GM21526 (cell line): ENCODE data around the gene EGR4.

Experiments
- ATAC-seq: cut with Tn5 transposase; IDR thresholded peaks from one replicate; pipeline ENCODE4 v1.9.1; 2021; ENCODE audit warnings: moderate library complexity; ENCODE audit not compliant: unreplicated experiment, low FRiP score

The EGR4 gene

GRCh38 chr2:73253400-73253799 lies 39.9 kb downstream of the EGR4 start:
- ATAC-seq, result no peak

- no peak for ATAC-seq
These were observed 40.9 kb downstream of the EGR4 start for GRCh38 chr2:73252238-73253027.

- ATAC-seq, result no peak
These were observed 42.2 kb downstream of the EGR4 start for GRCh38 chr2:73250872-73251846.

- no peak for ATAC-seq
These were observed 43.7 kb downstream of the EGR4 start for GRCh38 chr2:73249636-73250035.

GRCh38 chr2:73246850-73247249 lies 46.5 kb downstream of the EGR4 start:
- no peak for ATAC-seq

GRCh38 chr2:73244580-73244979 lies 48.8 kb downstream of the EGR4 start:
- no peak for ATAC-seq

- no peak for ATAC-seq
These were observed 49.3 kb downstream of the EGR4 start for GRCh38 chr2:73243884-73244570.
